GM06990 (cell line): ENCODE measurements around the gene MRO.
"Not testable (repeated sequence)": the region's sequence is repeated elsewhere in the genome, so short reads cannot be mapped to it uniquely, and the experiment has no call there.

ENCODE experiments used
- DNase-seq: peaks from one replicate; pipeline ENCODE4 v3.0.0-alpha.2; 2011; ENCODE audit not compliant: insufficient read length; ENCODE audit errors: extremely low read depth
- H3K27me3 ChIP-seq: replicated peaks from 2 replicates; pipeline ENCODE4 v1.6.0; 2011; ENCODE audit warnings: low read length; ENCODE audit not compliant: control insufficient read depth, insufficient read depth
- H3K36me3 ChIP-seq: 2 replicates; pipeline ENCODE4 v1.5.1; 2011; ENCODE audit warnings: low read length; ENCODE audit not compliant: control insufficient read depth, insufficient read depth
- H3K4me3 ChIP-seq: replicated peaks from 2 replicates; pipeline ENCODE4 v1.5.1; 2011; ENCODE audit warnings: low read depth, mild to moderate bottlenecking, control low read depth, low read length
- TF ChIP-seq, protein P1 (sequence below): IDR thresholded peaks from 2 replicates; pipeline ENCODE4 v1.5.1; 2011; ENCODE audit warnings: low read length, control low read depth, mild to moderate bottlenecking, inconsistent platforms; ENCODE audit not compliant: insufficient read depth, poor library complexity, severe bottlenecking

The MRO gene

DNA sequence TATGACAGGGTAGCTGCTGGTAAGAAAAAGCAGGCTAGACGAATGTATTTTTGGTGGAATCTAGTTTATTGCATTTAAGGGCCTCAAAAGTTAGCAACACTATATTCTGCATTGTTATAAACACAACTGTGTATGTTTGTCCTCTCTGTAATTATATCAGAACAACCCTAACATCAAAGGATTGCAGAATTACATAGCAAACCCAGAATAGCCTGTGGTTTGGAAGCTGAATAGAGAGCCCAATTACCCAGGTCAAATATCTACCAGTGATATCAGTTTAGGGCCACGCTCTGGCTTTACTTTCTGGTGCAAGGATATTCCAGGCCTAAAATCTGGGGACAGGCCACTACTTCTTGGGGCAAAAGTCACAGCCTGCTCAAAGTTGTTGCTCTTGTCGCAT lies 25.1 kb upstream of the MRO start:
- TF ChIP-seq, protein P1, sequence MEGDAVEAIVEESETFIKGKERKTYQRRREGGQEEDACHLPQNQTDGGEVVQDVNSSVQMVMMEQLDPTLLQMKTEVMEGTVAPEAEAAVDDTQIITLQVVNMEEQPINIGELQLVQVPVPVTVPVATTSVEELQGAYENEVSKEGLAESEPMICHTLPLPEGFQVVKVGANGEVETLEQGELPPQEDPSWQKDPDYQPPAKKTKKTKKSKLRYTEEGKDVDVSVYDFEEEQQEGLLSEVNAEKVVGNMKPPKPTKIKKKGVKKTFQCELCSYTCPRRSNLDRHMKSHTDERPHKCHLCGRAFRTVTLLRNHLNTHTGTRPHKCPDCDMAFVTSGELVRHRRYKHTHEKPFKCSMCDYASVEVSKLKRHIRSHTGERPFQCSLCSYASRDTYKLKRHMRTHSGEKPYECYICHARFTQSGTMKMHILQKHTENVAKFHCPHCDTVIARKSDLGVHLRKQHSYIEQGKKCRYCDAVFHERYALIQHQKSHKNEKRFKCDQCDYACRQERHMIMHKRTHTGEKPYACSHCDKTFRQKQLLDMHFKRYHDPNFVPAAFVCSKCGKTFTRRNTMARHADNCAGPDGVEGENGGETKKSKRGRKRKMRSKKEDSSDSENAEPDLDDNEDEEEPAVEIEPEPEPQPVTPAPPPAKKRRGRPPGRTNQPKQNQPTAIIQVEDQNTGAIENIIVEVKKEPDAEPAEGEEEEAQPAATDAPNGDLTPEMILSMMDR = no peak
- no peaks in the 10 kb centered on the region for H3K36me3 ChIP-seq
- no peaks in the 10 kb centered on the region for H3K27me3 ChIP-seq
- DNase-seq = no peak
- H3K4me3 ChIP-seq = no peak overlapping the region

DNA sequence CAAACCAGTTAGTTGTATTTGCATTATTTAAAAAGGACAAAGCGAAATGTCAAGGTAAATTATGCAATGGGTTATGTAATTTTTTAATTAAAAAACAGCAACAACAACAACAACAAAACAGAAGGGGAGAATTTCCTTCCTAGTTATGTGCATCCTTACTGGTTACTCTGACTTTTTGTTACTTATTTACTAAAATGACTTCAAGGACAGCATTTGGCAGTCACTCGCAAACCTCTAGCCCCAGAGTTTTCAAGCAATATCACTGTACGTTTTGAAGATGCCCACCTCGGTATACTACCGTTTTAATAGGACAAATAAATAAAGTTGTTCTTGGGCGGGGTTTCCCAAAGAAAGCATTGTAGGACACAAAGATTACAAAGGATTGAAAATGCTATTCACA lies 24.7 kb upstream of the MRO start:
- TF ChIP-seq, protein P1 = no peak
- DNase-seq = no peak
- Histone ChIP-seq H3K27me3 (no peaks in the 10 kb centered on the region; the same call in 1 of the 2 replicates), H3K4me3 (no peak overlapping the region), H3K36me3 (no peaks in the 10 kb centered on the region)

DNA sequence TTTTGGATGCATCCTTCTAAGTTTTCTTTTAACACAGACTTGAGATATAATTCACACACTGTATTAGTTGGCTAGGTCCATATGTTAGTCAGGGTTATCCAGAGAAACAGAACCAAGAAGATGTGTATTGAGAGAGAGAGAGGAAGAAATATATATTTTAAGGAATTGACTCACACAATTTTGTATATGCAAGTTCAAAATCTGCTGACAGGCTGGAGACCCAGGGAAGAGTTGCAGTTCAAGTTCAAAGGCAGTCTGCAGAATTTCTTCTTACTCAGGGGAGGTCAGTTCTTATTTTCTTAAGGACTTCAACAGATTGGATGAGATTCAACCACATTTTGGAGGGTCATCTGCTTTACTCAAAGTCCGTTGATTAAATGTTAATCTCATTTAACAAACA lies 23.0 kb upstream of the MRO start:
- Histone ChIP-seq H3K27me3 (no peaks in the 10 kb centered on the region; the same call in 1 of the 2 replicates), H3K4me3 (no peak overlapping the region), H3K36me3 (no peaks in the 10 kb centered on the region)
- no peak for DNase-seq
- TF ChIP-seq, protein P1 = no peak

DNA sequence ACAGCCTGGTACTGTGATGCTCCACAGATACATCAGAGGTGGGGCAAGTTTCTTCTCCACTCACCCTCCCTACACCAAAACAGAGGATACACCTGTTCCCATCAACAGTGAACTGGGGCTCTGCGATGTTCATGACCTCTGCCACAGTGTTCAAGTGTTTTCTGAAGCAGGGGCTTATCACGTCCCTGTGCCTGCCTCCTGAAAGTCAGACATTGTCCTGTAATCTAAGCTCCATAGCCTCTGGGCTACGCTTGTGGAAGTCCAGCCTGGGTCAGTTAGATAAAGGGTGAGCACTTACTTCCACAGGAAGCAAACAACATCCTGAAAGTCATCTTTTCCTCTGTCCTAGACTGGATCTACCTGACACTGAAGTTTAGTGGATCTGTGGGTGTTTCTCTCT lies 20.2 kb upstream of the MRO start:
- H3K36me3 ChIP-seq = no peaks in the 10 kb centered on the region
- TF ChIP-seq, protein P1 = no peak

DNA sequence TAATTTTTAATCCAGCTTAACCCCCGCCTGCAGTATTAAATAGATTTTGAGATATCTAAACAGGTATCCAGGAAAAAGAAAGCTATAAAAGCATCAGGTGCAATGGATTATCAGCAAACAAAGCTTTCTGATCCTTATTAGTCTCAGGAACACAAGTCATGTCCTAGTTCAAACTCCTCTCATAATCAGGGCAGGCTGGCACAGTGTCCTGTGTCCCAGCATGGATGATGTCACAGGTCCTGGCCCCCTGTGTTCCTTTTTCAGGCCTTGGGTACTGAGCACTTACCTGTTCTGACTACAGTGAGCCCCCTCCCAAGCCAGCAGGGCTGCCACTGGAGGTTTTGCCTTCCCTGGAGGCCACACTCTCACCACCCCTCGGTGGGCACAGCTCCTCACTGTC lies 19.5 kb upstream of the MRO start:
- TF ChIP-seq, protein P1 = no peak
- Histone ChIP-seq H3K27me3 (no peaks in the 10 kb centered on the region; the same call in 1 of the 2 replicates), H3K36me3 (no peaks in the 10 kb centered on the region), H3K4me3 (no peak overlapping the region)
- no peak for DNase-seq

More for the DNA sequence above, 20.2 kb upstream of the MRO start:
- no peak for DNase-seq
- no peaks in the 10 kb centered on the region; the same call in 1 of the 2 replicates for H3K27me3 ChIP-seq
- no peak overlapping the region for H3K4me3 ChIP-seq

DNA sequence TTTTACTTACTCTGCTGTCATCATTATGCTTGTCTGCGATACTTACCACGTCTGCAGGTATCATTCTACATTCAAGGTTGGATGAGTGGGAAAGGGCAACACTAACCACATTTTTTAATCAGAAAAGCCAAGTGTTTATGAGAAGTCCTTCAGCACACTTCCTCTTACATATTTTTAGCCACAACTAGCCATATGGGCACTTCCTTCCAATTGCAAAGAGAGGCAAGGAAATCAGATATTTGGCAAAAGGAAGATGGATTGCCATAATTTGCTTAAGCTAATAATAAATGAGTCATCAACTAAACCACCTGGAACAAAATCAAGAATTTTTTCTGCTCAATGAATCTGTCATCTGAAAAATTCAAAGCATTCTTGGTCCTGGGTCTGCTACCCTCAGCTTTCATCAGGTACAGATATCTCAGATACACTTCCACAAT lies 16.7 kb upstream of the MRO start:
- DNase-seq = peak; percentile 56
- H3K27me3 ChIP-seq = no peaks in the 10 kb centered on the region; the same call in 1 of the 2 replicates
- no peaks in the 10 kb centered on the region for H3K36me3 ChIP-seq
- TF ChIP-seq, protein P1 = no peak
- H3K4me3 ChIP-seq = no peak overlapping the region

DNA sequence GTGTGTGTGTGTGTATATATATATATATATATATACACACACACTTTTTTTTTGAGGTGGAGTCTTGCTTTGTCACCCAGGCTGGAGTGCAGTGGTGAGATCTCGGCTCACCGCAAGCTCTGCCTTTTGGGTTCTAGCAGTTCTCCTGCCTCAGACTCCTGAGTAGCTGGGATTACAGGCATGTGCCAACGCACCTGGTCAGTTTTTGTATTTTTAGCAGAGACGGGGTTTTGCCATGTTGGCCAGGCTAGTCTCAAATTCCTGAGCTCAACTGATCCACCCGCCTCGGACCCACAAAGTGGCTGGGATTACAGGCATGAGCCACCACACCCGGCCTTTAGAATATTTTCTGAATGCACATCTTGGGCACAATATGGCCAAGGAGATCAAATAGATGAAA lies 13.7 kb upstream of the MRO start:
- H3K4me3 ChIP-seq, H3K36me3 ChIP-seq, H3K27me3 ChIP-seq, DNase-seq: not testable (repeated sequence)
